ENCODE data around the gene NES.
A peak's percentile ranks its signal among the peaks of the same experiment; 100 is the strongest.

The NES gene

DNA sequence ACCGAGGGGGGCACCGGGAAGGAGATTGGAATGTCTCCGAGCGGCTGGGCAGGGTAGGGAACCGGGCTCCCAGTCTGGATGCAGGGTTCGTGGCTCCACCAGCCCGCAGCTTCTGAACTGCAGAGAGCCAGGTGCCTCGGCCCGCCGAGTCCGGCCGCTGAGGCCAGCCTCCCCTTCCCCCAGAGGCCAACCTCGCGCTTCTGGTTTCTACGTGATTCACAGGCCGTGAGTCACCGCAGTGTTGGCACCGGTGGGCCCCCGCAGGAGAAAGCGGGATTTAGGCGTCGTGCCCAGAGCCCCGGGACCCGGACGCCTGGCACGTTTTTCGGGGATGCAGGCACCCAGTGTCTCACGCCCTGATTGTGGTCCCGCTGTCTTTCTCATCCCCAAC lies 27.7 kb upstream of the NES start:
- DNase-seq: no peak

DNA sequence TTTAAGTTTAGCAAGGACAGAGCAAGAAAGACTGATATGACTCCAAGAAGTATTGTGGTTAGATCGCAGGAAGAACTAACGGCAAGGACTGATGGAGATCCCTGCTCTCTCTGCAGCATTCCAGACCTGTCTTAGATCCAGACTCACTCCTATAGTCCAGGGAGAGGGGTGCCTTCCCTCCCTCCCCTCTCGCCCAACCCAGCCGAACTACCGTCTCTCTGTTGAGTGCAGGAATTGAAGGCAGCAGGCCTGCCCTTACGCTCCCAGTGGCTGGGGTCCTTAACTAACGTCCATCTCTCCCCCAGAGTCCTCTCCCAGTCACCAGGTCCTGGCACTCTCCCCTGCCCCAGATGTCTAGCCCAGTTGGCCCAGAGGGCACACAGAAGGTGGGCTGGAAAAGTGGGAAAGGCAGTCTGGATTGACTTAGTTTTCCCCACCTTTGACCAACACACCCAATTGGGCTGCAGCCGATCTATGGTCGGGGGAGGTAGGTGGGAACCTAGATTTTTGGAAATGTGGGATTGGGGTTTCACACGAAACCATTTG lies 27.0 kb upstream of the NES start:
- DNase-seq: no peak

DNA sequence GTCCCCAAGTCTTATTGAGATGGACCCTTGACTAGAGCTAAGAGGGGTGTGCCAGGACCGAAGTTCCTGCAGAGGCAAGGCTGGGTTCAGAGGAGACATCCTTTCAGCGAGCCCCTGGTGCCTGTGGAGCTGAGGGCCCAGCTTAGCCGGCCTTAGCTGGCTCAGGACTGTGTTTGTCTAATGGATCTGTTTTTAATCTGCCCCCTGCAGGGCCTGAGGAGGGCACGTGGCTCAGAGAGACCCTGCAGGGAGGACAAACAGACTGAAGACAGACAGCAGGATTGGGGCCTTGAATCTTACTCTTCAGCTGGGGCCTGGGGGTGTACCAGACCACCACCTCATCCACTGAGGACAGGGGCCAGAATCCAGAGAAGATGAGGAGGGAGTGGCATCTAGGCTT lies 26.5 kb upstream of the NES start:
- no peak for DNase-seq

DNA sequence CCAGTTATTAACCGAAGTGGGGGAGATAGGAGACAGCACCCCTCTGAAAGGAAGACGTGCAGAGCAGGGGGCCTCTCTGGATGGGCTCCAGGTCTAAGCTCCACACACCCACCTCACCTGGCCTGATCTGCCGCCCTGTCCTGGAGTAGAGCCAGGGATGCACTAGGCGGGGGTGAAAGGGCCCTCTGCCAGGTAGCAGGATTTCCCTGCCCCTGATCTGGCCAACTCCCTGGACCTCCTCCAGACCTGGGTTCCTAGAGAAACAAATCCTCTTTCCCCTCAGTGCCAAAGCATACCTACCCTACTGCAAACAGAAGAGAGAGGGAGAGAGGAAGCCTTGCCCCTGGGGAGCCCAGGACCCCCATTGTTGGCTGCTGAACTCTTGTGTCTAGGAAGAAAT lies 26.1 kb upstream of the NES start:
- no peak for DNase-seq

DNA sequence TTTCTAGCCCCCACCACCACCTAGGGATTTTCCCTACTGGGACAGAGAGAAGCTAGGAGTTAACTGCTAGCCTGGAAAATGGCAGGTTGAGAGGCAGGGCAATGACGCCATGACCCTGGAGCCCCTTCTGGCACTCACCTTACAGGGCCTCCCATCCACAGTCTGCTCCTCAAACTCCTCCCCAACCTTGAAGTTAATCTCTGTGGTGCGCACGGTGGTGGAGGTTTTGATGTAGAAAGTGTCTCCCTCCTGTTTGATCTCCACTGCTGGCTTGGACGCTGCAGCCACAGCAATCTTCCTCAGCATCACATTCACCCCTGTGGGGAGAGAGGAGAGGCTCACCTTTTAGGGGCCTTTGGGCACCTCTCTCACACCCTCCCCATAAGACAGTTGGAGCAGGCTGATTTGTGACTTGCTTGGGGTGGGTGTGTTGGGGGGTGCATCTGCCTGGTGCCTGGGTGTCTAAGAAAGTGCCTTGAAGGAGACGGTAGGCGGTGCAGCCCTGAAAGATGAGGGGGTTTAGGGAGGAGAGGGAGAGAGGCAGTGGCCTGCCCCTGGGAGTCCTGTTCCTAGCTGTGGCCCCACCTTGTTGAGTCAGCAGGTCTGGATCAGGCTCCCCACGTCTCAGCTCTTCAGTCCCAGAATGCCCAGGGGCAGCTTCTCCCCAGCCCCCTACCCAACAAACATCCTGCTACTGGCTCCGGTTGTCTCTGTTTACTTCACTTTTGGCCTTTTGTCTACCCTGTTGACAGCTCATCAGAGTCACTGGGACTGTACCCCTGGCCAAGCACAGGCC lies 23.7 kb upstream of the NES start:
- no peak for DNase-seq

DNA sequence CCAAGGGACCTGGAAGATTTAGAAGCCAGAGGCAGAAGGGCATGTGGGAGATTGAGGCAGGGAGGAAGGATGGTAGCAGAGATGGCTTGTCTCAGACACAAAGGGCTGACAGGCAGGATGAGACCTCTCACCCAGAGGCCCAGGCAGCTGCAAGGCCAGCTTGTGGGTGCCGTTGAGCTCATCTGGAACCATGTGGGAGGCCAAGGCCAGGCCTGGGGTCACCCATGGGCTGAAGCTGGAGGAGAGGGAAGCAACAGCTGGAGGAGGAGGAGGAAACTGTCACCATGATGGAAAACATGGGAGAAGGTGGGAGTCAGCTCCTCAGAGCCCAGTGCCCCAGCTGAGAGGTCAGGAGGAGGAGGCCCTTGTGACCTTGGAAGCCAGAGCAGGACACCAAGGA lies 21.8 kb upstream of the NES start:
- DNase-seq: no peak

DNA sequence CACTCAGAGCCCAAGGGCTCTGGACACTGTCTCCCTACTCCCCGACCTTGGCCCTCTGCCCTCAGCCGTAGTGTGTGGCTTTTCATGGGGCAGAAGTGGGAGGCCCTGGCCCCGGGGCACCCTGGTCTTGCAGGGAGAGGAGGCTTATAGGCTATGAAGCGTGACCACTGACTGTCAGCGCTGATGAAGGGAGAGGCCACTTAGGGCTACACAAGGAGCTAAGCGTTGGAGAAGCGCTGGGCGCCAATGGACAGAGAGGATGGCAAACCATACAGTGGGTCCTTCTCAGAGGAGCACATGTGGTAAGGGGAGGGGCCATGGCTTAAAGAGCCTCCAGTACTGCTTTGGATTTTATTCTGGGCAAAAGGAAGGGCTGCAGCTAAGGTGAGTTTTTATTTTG lies 20.3 kb upstream of the NES start:
- DNase-seq: no peak

DNA sequence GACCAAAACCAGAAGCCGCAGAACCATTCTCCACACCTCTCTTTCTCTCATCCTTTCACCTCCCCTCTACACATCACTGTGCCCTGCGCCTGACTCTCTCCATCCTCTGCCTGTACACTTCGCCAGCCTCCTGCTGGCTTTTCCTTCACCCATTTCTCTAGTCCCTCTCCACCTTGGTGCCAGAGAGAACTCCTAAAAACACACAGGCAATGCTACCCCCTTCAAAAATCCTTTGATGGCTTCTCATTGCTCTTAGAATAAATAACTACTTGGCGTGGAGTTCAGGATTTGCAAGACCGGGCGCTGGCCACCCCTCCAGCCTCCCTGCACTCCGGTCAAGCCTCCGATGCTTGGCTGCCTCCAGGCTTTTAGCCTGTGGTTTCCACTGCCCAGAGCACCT lies 19.5 kb upstream of the NES start:
- DNase-seq: no peak

DNA sequence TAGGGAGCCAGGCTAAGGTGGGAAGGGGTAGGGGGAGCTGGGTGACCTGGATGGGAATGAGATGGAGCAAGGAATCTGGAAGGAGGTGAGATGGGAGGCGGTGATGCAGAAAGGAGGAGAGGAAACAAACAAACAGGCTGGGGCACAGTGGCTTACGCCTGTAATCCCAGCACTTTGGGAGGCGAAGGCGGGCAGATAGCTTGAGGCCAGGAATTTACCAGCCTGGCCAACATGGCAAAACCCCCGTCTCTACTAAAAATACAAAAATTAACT lies 17.4 kb upstream of the NES start:
- no peak for DNase-seq

DNA sequence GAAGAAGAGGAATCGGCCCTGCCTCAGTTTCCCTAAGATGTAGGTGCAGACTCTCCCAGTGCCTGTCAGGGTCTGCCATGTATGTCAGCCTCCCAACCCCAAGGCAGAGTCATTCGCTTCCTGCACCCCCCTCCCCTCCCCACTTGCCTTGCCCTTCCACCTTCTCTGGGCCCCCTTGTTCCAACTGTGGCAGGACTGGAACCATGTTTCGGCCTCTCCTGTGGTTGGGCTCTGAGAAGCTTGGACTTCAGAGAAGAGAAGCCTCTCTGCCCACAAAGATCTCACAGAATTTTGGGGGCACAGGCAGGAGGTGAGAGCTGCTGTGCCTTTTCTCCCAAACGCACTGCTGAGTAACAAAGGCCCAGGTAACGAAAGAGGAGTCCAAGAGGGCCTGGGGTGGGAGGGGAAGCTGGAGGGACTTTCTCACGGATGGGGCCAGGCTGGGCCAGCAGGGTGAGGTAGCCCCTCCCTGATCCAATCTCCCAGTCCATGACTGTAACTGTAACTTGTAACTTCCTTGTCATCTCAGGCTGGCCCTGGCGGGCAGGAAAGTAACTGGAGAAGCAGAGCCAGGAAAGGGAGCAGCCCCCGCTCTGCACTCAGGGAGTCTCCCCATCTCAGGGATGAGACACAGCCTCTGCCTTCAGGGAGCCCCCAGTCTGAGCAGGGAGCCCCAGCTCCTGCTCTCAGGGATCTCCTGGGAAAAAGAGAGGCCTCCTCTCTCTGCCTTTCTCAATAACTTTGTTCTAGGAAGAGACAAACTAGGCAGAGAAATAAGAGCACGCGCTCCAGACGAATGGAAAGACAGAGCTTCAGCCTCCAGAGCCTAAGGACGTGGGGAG lies 16.9 kb upstream of the NES start:
- DNase-seq: no peak

DNA sequence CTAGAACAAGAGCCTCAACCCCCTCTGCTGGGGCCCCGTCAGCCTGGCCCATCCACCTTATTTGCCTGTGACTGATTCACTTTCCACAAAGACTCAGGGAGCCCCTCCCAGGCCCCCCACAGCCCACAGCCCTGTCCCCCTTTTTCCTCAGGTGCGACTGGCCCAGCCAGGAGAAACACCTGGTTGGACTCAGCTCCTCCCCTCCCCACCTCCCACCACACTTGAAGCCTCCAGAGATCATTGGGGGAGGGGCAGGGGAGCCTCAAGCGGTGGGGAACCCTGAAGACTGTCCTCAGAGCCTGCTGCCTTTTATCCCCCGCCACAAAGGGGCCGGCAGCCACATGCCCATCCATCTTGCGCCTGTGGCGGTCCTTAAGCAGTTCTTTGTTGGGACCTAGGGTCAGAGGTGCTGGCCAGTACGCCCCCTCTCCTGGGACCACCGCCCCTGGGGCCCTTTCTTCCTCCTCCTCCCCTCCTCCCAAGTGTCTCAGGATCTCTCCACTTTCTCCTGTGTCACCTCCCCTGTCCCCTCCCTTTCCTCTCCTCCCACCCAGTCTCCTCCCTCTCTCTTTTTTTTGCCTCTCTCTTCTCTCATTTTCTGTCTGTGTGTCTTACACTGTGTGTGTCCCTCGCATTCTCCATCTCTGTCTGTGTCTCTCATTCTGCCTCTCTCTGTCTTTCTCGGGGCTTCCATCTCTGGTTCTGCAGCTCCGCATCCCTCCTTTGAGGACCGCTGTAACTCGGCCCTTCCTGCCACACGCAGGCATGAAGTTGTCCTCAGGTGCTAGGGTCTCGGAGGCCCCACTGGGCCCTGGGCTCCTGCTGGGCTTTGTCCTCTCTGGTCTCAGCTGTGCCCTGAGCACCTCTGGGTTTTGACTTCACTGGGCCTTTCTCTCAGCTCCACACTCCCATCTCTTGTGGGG lies 16.0 kb upstream of the NES start:
- peak in 1 of 5 donors; percentile 8 for DNase-seq

DNA sequence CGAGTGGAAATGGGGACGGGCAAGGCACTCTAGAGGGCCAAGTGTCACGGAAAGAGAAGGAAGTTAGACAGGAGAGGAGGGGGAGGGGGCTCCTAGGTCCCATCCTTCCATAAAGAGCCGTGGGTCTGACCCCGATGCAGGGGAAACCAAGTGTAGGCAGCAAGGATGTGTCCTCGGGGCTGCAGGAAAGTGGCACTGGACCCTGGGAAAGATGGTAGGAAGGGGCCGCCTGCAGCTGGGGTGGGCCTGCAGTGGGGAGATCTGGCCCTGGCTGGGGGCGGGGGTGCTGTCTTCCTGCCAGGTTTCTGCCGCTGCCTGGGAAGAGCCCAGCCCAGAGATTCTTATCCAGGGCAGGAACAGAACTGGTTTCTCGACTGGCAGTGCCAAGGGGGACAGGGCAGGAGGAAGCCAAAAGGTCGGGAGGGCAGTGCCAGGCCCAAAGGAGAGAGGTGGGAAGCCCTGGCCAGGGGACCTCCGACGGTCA lies 15.3 kb upstream of the NES start:
- no peak for DNase-seq

DNA sequence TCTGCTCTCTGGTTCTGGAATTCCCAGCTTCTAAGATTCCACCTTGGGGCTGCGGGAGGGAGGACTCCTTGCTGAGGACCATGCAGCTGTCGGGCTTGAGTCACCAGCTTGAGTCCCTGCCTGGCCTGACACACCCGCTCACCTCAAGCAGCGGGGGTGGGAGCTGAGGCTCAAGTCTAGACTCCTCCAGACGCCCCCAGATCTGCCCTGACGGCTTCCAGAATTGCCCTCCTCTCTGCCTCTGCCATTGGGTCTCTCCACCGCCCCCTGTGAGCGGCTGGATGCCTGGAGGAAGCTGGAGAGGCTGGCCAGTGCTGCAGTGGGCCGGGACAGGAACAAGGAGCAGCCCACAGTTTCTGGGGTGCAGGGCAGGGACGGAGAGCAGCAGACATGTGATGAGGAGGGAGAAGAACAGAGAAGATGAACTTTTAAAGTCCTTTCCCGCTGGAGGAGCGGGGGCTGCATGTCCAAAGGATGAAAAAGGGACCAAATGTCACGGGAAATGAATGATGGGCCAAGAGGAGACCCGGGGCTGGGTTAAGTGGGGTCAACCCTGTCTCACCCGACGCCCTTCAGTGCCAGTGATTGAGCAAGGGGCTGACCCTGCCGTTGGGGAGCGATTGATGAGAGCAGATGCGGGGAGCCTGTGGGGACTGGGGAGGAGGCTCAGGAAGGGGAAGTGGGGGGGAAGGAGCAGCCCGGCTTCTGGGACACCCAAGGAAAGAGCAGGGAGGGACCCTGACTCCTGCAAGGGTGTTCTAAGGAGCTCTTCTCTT lies 14.6 kb upstream of the NES start:
- no peak for DNase-seq

DNA sequence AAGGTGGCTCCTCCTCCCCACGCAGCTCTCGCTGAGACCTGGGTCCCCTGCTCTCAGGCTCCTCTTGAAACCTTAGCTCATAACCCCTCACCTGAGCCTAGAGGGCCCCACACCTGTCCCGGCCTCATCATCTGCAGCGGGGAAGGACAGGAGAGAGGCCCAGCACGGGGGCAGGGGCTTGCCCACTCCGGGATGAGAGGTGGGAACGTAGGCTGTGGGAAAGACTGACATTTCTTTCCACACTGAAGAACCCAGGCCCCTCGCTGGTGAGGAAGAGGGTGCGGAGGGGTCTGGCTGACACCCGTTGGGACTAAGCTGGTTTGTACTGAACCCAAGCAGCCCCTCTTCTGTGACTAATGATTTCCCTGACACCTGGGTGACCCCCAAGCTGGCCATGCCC lies 14.0 kb upstream of the NES start:
- DNase-seq: no peak

DNA sequence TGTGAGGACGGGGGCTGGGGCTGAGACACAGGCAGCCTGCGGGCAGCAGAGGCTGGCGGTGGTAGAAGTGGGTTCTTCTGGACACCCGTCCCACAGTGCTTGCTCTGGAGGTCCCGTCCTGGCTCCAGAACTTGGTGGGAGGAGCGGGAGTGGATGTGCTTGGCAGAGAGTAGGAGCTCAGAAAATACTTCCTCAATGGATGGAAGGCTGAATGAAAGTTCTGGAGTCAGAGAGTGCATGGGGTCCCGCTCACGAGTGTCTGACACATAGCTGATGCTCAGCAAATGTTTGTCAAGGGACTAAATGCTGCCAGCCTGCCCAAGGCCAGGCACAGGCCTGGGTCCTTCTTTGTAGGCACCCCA lies 13.4 kb upstream of the NES start:
- no peak for DNase-seq

DNA sequence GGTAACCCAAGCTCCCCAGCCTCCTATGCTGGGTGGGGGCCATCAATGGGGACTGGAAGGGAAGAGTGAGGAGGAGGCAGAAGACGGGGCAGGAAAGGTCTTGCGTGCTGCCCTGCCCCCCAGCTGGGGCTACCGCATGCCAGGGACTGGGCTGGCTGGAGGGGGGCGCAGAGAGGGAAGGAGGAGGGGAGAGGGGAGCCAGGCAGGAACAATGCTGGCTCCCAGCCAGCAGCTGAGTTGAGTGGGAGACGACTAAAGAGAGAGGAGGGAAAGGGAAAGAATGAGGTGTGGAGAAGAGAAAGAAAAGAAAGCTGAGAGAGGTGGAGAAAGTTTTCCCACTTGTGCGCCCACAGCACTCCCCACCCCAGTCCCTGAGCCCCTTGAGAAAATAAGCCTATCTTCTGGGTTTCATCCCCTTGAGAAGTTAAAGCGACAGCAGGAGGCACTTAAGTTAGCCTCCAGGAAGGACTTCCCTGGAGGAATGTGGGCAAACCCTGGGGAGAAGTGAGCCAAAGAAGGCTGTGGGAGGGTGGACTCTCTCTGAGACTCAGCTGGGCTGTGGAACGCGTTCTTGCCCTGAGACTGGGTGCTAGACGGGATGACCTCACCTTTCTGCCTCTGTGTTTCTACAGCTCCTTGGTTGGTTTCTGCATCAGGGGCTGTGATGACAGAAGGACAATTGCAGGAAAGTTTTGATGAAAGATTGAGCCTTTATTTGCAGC lies 12.9 kb upstream of the NES start:
- no peak for DNase-seq

DNA sequence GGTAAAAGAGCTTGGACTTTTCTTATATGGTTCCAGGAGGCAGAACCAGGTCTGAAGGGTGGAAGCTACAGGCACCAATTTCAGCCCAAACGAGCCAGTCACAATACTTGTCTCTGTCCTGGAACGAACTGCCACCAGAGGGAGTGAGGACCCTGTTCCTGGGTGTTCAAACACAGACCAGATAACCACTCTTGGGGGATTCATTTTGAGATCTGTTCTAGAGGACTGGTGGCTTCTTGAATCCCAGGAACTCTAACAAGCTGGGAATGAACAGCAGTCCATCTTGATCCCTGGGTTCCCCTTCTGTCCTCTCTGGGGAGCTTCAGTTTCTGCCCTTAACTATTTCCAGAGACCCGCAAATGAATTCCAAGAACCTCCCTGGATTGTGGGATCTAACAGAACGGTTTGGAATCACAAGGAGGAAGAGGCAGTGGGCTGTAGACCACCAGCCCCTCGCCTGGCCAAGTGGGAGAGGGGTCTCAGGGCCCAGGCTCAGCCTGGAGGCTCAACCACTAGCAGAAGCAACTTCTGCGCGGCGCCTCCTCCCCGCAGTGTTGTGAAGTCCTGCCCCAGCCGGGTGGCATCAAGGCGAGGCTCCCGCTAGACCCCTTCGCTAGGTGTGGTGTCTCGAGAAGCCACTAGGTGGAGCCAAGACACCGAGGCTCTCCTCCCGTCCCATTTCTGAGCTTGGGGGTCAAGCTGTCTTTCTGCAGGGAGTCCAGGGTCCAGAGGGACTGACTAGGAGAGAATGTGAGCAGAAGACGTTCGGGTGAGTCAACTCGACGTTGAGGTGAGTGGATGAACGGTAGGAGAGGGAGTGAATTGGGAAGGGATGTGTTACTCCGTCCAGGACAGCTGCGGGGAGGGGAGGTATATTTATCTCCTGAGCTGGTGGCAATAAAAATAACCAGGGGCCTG lies 12.1 kb upstream of the NES start:
- DNase-seq: peak; percentile 53 to 72 (median 64)

DNA sequence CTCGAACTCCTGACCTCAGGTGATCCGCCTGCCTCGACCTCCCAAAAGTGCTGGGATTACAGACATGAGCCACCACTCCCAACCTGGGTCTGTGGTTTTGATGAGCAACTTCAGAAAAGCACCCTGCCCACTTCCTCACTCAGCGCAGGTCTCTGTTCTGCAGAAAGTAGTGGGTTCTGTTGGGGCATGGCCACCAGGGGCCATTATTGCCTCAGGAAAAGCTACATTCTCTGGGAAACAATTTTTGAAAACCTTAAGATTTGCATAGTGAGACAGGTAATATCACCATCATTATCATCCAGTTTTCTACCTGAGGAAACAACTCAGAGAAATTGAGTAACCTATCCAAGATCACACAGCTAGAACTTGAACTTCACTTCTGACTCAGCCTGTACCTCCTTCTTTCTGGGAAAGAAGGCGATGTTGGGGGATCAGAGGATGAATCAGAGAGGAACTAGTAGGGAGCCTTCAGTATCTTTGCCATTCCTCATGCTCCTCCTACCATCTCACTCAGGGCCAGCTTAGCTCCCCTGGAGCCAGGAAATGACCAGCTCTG lies 7.1 kb upstream of the NES start:
- peak in 1 of 5 donors; percentile 62 for DNase-seq

DNA sequence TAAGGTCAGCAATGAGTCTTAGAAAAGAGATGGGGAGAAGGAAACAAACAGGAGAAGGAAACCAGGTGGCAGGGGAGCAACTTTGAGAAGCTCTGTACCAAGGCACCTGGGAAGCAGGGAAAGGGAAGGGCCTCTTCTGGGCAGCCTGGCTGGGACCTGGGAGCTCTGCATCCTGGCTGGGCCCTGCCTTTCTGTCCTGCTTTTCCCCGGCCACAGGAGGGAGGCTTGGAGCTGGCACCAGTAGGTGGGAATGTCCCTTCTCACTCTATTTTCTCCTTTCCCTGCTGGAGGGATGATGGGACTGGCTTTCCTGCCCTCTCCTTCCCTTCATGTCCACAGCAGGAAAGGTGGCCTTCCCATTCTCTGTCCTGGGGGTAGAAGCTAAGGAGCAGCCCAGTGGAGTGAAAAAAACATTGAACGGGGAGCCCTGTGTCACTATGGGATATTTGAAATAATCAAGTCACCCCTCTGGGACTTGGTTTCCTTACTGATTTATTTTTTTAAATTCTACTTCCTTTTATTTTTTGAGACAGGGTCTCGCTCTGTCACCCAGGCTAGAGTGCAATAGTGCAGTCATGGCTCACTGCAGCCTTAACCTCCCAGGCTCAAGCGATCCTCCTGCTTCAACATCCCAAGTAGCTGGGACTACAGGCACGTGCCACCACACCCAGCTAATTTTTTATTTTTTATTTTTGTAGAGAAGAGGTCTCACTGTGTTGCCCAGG lies 5.1 kb upstream of the NES start:
- DNase-seq: no peak
